Medulla oblongata (tissue), 1 donor: ENCODE results near the gene DYSF.

ENCODE experiments used
- DNase-seq: peaks from one replicate; pipeline ENCODE4 v3.0.0-alpha.2; 2015; ENCODE audit errors: extremely low spot score

DYSF gene

DNA sequence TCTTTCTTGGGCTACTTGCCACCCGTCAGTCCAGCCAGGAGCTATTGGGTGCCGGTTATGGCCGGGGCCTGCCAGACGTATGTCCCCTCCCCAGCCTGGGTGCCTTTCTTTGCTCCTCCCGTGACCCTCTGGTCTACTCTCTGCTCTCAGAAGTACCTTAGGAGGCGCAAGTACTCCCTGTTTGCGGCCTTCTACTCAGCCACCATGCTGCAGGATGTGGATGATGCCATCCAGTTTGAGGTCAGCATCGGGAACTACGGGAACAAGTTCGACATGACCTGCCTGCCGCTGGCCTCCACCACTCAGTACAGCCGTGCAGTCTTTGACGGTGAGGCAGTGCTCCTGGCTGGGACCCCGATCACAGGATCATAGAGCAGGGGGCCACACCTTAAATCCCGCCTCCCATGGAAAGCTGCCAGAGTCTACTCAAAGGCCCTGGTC is 99.5 kb downstream of the DYSF start:
- DNase-seq = no peak

DNA sequence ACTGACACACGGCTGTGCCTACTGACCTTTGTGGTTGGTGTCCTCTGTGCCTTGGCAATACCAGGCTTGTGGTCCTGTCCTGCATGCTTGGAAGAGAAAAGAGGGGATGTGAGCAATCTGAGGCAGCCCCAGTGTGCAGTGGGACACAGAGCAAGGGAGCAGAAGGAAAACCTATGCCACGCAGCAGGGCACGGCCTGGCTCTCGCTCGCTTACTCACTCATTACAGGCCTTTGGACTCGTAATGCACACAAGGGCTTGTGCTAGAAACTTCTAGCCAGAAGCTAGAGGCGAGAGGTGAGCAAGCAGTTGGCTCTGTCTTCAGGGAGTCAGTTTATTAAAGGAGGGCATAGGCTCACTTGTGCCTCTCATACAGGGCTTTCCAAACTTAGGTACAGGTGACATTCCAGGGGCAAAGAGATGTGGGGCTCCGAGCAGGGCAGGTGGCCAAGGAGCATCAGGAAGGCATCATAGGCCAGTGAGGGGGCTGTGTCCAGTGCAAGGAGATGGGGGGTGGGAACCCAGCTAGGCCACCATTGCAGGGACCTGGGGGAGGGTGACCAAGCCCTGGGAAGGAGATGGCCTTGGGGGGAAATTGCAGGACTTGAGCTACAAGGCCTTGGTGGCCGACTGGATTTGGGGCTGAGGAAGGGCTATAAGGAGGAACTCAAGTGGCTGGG is 100.8 kb downstream of the DYSF start:
- no peak for DNase-seq

DNA sequence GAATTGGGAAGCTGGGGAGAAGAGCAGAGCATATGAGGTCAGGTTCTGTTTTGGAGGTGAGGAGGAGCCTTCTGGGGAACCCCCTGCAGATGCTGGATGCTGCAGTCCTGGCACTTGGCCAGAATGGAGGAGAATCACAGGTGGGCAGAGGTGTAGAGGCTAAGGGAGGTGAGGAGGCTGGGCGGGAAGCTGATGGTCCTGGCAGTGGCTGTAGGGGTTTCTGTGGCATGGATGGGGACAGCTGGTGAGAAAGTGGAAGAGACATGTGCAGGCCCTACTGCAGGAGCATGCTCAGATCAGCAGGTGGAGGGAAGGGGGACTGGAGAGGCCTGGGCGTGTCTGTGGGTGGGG is 101.3 kb downstream of the DYSF start:
- DNase-seq = no peak

DNA sequence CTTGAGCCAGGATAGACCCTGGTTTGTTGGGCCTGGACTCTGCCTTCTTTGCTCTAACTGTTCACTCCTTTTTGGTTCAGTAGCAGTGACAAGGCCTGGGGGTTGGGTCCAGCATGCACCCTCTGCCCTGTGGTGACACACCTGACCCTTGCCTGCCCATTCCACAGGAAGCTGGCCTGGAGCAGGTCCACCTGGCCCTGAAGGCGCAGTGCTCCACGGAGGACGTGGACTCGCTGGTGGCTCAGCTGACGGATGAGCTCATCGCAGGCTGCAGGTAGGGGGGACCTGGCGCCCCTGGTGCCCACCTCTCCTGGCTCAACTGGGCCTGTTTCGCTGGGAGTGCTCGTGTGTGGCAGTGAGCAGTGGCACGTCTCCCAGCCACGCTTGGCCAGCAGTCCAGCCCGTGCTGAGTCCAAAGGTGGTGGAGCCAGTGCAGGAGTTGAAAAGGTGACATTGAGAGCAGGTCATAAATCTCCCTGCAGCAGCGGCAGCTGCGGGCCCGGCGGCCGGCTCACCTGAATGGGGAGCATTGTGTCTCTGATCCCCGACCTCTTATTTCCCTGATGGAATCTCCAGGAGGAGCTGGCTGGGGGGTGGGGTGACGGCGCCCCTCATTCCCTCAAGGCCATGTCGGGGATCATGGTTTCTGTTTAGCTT is 102.6 kb downstream of the DYSF start:
- DNase-seq = no peak

DNA sequence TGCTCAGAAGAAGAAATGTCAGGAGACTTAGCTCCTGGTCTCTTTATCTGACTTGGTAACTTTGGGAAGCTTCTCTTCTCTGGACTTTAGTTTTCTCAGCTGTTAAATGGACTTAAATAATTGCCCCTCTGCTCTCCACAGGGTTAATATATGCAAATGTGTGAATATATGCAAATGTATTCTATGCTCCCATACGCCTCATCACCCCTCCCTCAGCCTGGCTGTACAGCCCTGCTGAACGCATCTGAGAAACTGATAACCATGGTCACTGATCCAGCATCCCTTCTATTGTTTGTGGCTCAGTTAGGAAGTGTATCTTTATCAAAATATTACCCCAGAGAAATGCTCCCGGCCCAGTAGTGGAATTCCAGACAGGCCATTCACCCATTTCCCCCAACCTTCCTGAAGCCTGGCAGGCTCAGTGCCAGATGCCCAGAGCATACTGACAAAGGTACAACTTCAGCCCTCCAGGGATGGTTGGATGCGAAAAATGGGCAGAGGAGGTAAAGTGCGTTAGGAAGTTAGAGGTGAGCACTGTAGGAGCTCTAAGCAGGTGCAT is 103.4 kb downstream of the DYSF start:
- DNase-seq = no peak

DNA sequence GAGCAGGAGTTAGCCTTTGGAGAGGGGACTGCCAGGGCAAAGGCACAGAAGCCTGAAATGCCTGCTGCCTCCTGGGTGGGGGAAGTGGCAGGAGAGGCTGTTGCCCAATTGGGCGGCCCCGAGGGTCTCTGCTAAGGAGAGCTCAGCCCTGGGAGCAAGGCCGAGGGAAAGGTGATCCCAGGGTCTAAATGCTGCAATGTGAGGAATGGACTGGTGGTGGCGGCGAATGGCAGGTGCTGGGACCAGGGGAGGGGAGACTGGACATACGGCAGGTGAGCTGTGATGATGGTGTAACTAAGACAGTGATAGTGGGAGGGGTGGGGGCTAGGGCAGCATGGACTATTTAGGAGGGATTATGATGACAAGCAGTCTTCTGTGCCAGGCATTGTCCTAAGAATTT is 104.0 kb downstream of the DYSF start:
- DNase-seq = no peak

DNA sequence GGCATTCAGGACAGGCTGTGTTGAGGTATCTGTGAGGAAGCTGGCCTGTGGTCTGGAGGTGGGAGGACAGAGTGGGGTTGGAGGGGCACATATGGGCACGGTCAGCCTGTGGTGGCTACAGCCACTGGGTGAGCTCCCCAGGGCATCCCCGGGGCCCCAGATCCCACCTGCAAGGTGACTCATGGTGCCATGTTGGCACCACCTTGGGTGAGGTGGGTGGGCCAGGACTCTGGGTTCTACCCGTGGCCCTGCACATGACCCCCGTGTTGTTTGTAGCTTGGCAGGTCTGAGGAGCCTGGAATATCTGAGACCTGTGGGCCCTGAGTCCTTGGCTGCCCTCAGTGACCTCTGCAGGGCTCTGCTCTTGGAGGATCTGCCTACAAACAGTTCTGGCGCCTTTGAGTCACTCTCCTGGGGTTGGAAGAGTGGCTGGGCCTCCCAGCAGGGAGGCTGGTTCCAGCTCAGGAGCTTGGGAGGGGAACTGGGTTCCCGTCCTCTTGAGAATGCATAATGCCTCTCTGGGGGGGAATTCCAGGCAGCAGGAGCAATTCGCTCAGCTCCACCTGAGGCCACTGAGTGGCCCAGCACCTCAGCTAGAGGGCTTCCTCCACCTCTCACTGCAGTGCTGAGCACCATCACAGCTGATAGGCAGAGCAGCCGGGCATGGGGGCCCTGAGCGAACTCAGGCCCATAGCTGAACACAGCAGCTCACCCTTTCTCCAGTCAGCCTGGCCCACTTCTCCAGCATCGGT is 105.1 kb downstream of the DYSF start:
- no peak for DNase-seq

DNA sequence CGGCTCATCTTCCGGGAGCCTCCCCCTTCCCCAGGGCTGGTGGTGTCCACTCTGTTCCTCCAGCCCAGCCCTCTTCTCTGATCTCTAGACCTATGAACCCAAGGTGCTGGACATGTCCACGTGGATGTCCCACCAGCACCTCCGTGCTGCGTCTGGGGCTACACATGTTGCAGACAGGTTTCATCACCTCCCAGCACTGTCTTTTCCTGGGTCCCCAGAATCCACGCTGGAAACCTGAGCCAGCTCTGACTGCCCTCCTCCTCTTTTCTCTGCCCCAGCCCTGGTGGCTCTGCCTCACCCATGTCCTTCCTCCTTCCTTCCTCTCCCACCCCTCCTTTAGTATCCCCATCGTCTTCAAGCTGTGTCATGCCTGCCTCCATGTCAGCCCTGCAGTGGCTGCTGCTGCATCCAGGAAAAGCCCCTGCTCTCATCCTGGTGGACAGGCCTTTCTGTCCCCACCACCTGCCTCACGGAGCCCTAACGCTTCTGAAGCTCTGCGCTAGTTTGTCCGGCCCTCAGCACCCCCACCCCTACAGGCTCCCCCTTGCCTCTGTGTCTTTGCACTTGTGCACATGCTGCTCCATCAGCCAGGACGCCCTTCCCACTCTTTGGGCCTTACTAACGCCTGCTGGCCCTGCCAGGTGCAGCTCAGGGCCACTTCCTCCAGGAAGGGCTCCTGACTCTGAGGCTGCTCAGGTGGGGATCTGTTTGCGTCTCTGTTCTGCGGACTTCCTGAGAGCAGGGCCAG is 105.9 kb downstream of the DYSF start:
- no peak for DNase-seq

DNA sequence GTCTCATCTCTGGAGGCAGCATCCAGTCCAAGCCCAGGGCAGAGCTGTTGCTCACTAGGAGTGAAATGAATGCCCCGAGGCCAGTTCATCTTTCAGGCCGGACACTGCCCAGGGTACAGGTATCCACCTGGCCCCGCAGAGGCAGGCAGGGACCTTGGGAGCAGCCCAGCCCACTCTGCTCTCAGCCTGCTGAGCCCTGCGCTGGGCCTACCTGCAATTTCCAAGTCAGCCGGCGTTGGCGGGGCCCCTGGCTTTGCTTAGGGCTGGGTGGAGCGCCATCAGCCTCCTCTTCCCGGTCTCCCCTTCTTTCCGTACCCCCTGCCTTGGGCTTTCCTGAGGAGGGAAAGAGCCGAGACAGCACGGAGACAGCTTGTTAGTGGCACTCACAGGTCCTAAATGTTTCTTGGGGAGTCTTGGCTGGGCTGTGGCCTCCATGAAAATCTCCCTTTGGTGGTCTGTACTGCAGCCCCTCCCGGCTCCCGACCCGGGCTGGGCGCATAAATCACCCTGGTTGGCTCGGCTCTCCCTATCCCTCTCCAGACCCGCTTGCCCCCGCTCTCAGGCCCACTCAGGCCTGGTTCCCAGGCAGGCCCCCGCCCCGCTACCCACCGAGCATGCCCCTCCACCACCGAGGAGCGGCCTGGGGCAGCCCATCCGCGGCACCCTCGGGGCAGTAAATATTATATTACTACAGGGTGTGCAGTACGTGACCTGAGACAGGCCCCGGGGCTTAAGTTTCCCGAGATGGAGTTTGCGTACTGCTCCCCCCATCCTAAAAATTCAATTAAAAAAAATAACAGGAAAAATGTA is 106.7 kb downstream of the DYSF start:
- DNase-seq = no peak

DNA sequence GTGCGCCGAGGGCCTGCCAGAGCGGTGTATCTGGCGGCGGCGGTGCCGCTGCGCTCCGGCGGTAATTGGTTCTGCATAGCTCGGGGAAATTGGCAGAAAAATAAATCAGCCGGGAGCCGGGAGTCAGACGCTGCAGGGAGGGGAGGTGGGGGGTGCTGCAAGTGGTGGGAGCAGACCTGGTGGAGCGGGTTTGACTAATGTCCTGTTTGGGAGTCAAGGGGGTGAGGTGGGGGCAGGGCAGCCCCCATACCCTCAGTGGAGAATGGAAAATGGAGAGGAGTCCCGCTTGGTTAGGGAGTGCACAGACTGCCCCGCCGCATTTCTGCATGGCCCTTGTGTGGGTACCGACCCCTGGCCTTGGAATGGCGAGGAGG is 107.3 kb downstream of the DYSF start:
- DNase-seq = no peak

DNA sequence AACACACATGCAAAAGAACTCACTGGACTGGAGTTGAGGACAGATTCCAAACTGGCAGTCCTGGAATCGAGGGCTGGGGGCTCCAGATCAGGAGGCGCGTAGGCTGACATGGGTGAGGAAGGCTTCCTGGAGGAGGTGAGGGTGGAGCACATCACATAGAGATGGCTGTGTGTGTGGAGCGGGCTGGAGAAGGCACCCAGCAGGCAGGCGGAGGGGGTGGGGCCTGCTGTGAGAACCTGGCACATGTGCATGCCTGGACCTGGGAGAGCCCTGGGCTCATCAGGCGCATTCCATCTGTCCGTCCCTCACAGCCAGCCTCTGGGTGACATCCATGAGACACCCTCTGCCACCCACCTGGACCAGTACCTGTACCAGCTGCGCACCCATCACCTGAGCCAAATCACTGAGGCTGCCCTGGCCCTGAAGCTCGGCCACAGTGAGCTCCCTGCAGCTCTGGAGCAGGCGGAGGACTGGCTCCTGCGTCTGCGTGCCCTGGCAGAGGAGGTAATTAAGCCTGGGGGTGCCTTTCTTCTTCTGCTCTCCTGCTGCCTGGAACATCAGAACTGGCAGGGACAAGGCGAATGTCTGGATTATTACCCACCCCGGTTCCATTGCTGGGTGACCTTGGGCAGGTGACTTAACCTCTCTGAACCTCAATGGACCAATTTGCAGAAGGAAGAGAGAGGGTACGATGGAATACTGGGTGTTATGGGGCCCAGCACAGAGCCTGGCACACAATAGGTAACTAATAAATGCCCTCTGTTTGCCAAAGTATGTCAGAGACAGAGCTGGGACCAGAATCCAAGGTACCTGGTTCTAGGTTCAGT is 108.3 kb downstream of the DYSF start:
- no peak for DNase-seq

DNA sequence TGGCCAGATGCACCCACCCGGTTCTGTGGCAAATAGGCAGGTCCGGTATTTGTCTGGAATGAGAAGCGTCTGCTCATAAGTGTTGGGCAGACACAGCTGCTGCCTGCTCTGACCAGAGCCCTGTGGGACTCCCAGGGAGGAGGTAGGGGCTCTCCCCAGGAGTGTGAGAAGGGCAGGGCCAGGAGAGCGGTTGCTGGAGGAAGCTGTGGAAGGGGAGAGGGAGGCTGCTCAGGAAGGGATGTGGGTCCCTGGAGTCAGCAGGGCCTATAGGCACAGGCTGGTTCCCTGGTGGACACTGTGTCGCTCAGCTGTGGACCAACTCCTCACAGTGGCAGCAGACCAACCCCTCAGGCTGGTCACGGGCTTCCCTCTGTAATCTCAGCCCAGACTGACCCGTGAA is 109.2 kb downstream of the DYSF start:
- DNase-seq = no peak

DNA sequence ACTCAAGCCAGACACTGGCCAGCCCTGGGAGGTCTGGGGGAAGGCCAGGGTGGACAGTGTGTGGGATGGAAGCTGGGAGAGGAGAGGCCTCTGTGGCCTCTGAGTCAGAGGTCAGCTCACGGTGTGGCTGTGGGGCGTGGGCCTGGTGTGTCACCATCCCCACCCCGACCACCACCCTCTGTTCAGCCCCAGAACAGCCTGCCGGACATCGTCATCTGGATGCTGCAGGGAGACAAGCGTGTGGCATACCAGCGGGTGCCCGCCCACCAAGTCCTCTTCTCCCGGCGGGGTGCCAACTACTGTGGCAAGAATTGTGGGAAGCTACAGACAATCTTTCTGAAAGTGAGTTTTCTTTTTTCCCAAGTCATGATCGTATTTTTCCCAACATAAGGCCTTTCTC is 110.5 kb downstream of the DYSF start:
- no peak for DNase-seq

DNA sequence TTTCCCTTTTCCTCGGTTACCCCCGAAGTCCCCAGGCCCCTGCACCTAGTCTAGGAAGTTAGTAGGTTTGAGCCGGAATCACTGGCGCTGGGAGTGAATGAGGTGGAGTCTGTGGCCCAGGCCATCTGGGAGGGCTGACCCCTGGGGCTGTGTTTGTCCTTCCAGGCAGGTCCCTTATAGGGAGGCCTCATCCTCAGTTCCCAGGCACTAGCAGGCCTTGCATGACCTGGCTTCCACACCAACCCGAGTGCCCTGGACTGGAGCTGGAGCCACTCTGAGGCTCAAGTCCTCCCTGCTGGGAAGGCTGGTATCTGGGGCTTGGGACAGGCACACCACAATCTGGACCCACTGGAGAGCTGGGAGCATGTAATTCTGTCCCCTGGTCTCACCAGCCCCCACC is 111.0 kb downstream of the DYSF start:
- DNase-seq = no peak

DNA sequence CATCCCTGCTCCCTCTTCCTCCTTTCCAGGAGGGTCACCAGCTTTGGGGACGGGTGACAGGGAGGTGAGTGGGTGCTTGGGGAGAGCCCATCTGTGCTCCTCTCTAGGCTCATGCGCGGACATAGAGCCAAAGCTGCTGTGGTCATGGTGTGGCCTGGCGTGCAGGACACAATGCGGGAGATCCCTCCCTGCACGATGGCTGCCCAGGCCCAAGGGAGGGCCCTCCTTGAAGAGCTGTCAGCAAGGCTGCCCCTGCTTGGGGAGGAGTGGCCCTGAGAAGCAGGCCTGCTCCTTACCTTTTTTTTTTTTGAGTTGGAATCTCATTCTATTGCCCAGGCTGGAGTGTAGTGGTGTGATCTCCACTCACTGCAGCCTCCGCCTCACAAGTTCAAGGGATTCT is 111.4 kb downstream of the DYSF start:
- DNase-seq = no peak

DNA sequence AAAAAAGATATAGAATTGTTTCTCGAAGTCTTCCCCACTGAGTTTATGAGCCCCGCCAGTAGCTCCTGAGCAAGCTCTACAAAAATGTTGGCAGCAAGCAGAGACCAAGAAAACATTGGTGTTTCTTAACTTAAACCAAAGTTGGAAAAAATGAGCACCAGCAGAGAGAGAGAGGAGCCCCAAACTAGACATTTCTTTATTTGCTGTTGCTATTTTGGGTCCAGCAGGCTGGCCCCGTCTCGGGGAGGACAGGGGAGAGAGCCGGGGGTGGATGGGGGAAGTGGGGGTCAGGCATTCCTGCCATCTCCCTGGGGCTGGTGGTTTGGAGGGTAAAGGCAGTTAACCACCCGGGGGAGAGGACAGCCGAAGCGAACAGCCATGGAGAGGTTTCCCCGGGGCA is 113.0 kb downstream of the DYSF start:
- no peak for DNase-seq

DNA sequence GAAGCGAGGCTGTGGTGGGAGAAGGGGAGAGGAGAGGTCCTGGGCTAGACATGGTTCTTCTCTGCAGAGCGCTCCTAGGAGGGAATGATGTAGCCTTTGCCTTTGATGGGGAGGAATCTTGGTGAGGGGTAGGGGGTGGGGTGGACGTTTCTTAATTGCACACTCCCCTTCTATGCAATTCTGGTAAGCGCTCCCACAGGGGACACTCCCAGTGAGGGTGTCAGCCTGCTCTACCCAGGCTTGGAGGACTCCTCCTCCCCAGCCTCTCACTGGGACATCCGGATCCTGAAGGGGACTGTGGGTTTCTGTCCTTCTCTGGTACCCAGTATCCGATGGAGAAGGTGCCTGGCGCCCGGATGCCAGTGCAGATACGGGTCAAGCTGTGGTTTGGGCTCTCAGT is 114.3 kb downstream of the DYSF start:
- DNase-seq = no peak

DNA sequence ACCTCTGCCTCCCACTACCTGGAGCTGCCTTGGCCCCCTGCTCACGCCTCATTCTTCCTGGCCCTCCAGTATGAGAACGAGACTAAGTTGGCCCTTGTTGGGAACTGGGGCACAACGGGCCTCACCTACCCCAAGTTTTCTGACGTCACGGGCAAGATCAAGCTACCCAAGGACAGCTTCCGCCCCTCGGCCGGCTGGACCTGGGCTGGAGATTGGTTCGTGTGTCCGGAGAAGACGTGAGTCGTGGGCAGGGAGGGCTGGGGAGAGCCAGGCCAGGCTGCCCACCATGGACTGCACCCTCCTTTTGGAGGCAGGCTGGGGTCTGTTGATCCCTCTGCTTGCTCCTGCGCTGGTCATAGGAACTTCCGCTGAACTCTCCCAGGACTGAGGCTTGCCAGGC is 114.7 kb downstream of the DYSF start:
- DNase-seq = no peak

DNA sequence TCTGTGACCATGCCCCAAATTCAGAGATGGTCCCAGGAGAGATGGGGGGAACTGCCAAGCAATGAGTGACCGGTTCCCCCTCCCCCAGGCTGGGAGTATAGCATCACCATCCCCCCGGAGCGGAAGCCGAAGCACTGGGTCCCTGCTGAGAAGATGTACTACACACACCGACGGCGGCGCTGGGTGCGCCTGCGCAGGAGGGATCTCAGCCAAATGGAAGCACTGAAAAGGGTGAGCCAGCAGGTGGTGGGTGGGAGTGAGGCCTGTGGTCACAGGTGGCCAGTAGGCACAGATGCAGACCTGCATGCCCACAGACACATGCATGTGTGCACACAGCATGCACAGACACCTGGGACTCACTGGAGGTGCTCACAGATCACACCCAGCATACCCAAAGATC is 117.2 kb downstream of the DYSF start:
- DNase-seq = no peak

DNA sequence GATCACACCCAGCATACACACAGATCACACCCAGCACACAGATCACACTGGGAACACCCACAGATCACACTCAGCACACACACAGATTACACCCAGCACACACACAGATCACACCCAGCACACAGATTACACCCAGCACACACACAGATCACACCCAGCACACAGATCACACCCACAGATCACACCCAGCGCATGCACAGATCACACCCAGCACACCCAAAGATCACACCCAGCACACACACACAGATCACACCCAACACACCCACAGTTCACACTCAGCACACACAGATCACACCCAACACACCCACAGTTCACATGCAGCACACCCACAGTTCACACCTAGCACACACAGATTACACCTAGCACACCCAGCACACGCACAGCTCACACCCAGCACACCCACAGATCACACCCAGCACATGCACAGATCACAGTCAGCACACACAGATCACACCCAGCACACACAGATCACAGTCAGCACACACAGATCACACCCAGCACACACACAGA is 117.6 kb downstream of the DYSF start:
- DNase-seq = no peak
